ENCODE data around the gene AMOTL2.

The AMOTL2 gene

GRCh38 chr3:134381076-134381475 is 6.8 kb upstream of the AMOTL2 start:
- peak overlapping the region; percentile 83 for H3K27ac ChIP-seq
- no peak for DNase-seq (ENCODE audit: low read depth, low spot score)

GRCh38 chr3:134380249-134380648 is 6.0 kb upstream of the AMOTL2 start:
- peak overlapping the region; percentile 83 for H3K27ac ChIP-seq
- DNase-seq (ENCODE audit: low read depth, low spot score), result no peak

- no peak overlapping the region for H3K27ac ChIP-seq
Observed at GRCh38 chr3:134378818-134379217, 4.6 kb upstream of the AMOTL2 start.

GRCh38 chr3:134378384-134378783 is 4.1 kb upstream of the AMOTL2 start:
- DNase-seq (ENCODE audit: low read depth, low spot score), result no peak
- H3K27ac ChIP-seq, result no peak overlapping the region

More at GRCh38 chr3:134378818-134379217, 4.6 kb upstream of the AMOTL2 start:
- no peak for DNase-seq (ENCODE audit: low read depth, low spot score)

- no peak for DNase-seq (ENCODE audit: low read depth, low spot score)
- H3K27ac ChIP-seq, result no peak overlapping the region
Observed at GRCh38 chr3:134377896-134378295, 3.6 kb upstream of the AMOTL2 start.

- H3K27ac ChIP-seq, result no peak overlapping the region
- no peak for DNase-seq (ENCODE audit: low read depth, low spot score)
Observed at GRCh38 chr3:134376786-134377426, 2.7 kb upstream of the AMOTL2 start.

DNA sequence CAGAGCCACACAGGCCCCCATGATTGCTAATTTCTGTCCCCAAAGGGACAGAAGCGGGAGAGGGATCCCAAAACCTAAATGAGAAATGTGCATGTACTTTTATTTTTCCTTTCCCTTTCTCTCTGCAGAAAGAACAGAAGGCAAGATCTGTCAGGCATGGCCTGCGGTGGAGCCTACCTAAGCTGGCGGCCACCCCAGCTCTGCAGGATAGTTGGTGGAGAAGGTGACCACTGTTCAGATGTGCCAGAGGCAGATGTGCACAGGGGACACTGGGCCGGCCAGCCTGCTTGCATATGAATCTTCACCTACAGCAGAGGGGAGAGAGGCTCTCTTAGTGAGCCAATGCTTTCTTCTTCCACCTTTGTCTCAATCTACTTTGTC is 2.1 kb upstream of the AMOTL2 start:
- DNase-seq (ENCODE audit: low read depth, low spot score), result no peak
- no peak overlapping the region for H3K27ac ChIP-seq

DNA sequence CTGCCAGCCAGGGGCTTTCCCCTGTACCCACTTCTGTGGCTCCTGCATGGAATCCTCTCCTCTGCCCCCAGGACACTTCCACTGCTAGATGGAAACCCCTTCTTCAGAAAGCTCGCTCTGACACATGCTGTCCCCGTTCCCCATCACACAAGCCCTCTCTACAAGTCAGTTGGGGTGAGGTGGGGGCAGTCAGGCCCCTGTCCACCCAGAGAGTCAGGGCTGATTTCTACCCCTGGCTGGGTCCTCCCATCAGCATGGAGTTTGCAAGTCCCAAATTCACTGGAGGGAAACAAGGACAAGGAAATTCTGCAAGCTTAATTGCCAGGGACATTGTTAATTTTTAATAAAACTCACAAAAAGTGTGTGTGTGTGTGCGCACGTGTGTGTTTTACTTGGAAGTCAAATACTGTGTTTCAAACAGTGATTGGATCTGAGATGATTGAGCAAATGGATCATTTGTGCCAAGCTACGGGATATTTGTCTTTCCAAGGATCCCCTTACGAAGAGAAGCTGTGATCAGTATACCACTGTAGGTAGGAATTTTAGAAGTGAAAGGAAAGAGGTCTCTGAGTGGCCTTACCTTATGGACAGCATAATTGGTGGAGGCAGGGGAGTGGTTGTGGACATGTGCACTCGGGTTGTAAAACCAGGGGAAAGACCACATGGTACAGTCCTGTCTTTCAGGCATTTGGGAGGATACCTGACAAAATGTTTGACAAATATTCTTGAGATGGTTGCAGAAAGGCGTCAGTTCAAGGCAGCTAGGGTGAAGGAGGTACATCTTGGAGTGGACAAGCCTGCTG is 1.5 kb upstream of the AMOTL2 start:
- peak overlapping the region; percentile 99 for H3K27ac ChIP-seq
- DNase-seq (ENCODE audit: low read depth, low spot score), result no peak

GRCh38 chr3:134374791-134375581 is 739 bp upstream of the AMOTL2 start:
- no peak for DNase-seq (ENCODE audit: low read depth, low spot score)
- peak overlapping the region; percentile 99 for H3K27ac ChIP-seq

- peak overlapping the region; percentile 99 for H3K27ac ChIP-seq
- no peak for DNase-seq (ENCODE audit: low read depth, low spot score)
Observed at GRCh38 chr3:134373271-134374104, 759 bp downstream of the AMOTL2 start.

GRCh38 chr3:134372396-134373270 is 1.6 kb downstream of the AMOTL2 start:
- DNase-seq (ENCODE audit: low read depth, low spot score), result no peak
- H3K27ac ChIP-seq, result peak overlapping the region; percentile 99

DNA sequence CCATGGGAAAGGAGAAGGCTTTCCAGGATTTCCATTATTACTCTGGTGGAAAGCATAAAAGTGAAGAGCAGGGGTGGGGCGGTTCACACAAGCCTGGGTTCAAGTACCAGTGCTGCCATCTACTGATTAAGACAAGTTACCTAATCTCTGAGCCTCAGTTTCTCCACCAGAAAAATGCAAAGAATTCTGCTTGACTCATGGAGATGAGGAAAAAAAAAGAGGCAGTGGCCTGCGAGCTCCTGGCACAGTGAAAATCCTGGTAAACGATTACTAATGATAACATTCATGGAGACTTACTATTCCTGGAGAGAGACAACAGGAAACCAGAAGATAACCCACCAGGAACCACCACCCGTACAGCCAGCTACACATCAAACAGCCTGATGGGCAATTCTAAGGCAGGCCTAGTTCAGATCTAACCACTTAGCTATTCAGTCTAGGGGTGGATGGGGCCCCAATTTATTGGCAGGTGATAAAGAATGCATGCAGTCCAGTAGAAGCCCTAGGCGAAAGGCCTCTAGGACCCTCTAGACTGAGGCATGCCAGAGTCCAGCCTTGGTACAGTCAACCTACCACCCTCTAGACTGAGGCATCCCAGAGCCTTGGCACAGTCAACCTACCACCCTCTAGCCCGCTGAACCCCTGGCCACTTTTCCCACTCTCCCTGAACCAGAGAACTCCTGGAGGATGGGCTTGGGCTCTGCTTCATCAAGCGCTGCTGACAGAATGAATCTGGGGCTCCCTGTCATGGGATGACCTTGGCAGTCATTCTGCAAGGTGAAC is 2.5 kb downstream of the AMOTL2 start:
- peak overlapping the region; percentile 99 for H3K27ac ChIP-seq
- no peak for DNase-seq (ENCODE audit: low read depth, low spot score)

GRCh38 chr3:134370611-134371531 is 3.4 kb downstream of the AMOTL2 start:
- H3K27ac ChIP-seq, result peak overlapping the region; percentile 99
- DNase-seq (ENCODE audit: low read depth, low spot score), result no peak

- H3K27ac ChIP-seq, result peak overlapping the region; percentile 99
- DNase-seq (ENCODE audit: low read depth, low spot score), result no peak
Observed at GRCh38 chr3:134369861-134370596, 4.2 kb downstream of the AMOTL2 start.

DNA sequence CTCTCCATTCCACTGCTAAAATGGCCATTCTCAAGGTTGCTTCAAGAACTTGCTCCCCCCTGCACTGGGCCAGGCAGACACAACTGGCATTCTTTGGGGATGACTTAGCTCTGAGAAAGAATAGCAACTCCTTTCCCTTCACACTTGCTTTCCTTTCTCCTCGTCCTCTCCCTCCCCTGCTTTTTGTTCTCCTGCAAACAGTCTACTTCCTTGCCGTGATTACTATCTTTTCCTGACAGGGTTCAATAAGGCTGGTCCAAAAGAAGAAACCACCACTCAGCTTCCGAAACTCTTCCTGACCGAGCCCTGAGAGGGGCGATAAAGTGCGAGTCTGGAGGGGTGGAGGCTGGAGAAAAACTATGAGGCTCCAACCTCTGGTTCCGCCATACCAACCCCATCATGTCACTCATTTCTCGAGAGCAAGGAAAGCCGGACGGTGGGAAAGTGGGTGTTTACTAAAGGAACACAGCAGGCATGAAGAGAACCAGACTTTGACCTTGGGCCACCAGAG is 5.0 kb downstream of the AMOTL2 start:
- H3K27ac ChIP-seq, result peak overlapping the region; percentile 99
- no peak for DNase-seq (ENCODE audit: low read depth, low spot score)

- peak overlapping the region; percentile 99 for H3K27ac ChIP-seq
- no peak for DNase-seq (ENCODE audit: low read depth, low spot score)
Observed at GRCh38 chr3:134368751-134369105, 5.5 kb downstream of the AMOTL2 start.
